HG03108 (cell line): ENCODE results near the gene SEC22C.

Source experiments
- ATAC-seq: cut with Tn5 transposase; IDR thresholded peaks from one replicate; pipeline ENCODE4 v1.9.1; 2021; ENCODE audit warnings: moderate library complexity; ENCODE audit not compliant: unreplicated experiment

SEC22C gene

GRCh38 chr3:42500091-42500490 is 81.7 kb downstream of the SEC22C start:
- ATAC-seq: no peak

GRCh38 chr3:42499478-42499871 is 82.3 kb downstream of the SEC22C start:
- no peak for ATAC-seq

GRCh38 chr3:42498791-42499477 is 82.8 kb downstream of the SEC22C start:
- no peak for ATAC-seq

- no peak for ATAC-seq
These were observed 83.7 kb downstream of the SEC22C start for GRCh38 chr3:42498034-42498433.
